K562 (cell line): ENCODE measurements around the gene KRTAP5-1. TPM values are rescaled to one million over a fixed set of nuclear protein-coding genes. Genes with fewer than 3 reads are reported as not detected.

ENCODE experiments used
- BCL6 ChIP-seq: fragments of 250-450 bp; sonication (Bioruptor Pico); IDR thresholded peaks from 2 replicates; pipeline ENCODE4 v1.4.0; 2020
- EWSR1 ChIP-seq: fragments of 450-650 bp; IDR thresholded peaks from 2 replicates; pipeline ENCODE4 v1.6.1; 2018; ENCODE audit warnings: borderline replicate concordance, mild to moderate bottlenecking, low read depth, moderate library complexity; ENCODE audit not compliant: partially characterized antibody
- MBD1 ChIP-seq: fragments of 250-450 bp; sonication (Bioruptor Pico); IDR thresholded peaks from 2 replicates; pipeline ENCODE4 v1.8.0; 2022; ENCODE audit warnings: inconsistent platforms
- MGA ChIP-seq: fragments of 450-650 bp; IDR thresholded peaks from 2 replicates; pipeline ENCODE4 v1.6.1; 2016; ENCODE audit warnings: mild to moderate bottlenecking, moderate library complexity
- SIN3A ChIP-seq, 2 experiments: fragments of 150-350 bp in 1 of 2; IDR thresholded peaks; 2 replicates each; pipeline ENCODE4 v1.6.1; 2011 to 2016; ENCODE audit warnings: borderline replicate concordance in 2 of 2, low read depth in 2 of 2, low read length in 2 of 2, mild to moderate bottlenecking in 2 of 2, moderate library complexity in 2 of 2; ENCODE audit not compliant: control insufficient read depth in 1 of 2
- SRSF7 ChIP-seq: fragments of 200-400 bp; formaldehyde crosslinking; optimal IDR thresholded peaks from 2 replicates; pipeline ENCODE3; 2017; ENCODE audit warnings: mild to moderate bottlenecking, low read depth, low read length
- ZBTB43 ChIP-seq: sonication (generic); formaldehyde crosslinking; IDR thresholded peaks from 2 replicates; pipeline ENCODE4 v1.8.0; 2023; ENCODE audit warnings: mild to moderate bottlenecking, missing genetic modification reagents
- ZKSCAN8 ChIP-seq: fragments of 200-800 bp; sonication (Bioruptor generic); IDR thresholded peaks from 2 replicates; pipeline ENCODE4 v1.6.1; 2016; ENCODE audit warnings: missing genetic modification characterization, missing compliant biosample characterization
- ZNF3 ChIP-seq: fragments of 250-450 bp; sonication (Bioruptor Pico); IDR thresholded peaks from 2 replicates; pipeline ENCODE4 v1.5.0; 2021; ENCODE audit warnings: mild to moderate bottlenecking, moderate library complexity
- ZNF395 ChIP-seq: fragments of 200-800 bp; sonication (Bioruptor generic); IDR thresholded peaks from 2 replicates; pipeline ENCODE4 v1.6.1; 2017; ENCODE audit warnings: missing genetic modification characterization, missing compliant biosample characterization
- ZNF551 ChIP-seq: fragments of 250-450 bp; sonication (Bioruptor Pico); IDR thresholded peaks from 2 replicates; pipeline ENCODE4 v1.5.0; 2021; ENCODE audit warnings: mild to moderate bottlenecking, moderate library complexity
- polyA plus RNA-seq, 8 experiments: library from polyadenylated mRNA; depleted of rRNA in 4 of 8; stranded (reverse) in 5 of 8; unstranded in 3 of 8; fragments of >200 nt; fragmentation: Nextera tagmentation in 2 of 8; fragmentation: Illumina TruSeq in 1 of 8; extraction: Ambion mirVana in 2 of 8; extraction: Trizol in 1 of 8; gene quantifications; 2 replicates each; pipeline versions ENCODE4 v1.2.1 to v1.2.3, GENCODE V29; 2011 to 2014; ENCODE audit warnings: inconsistent platforms in 1 of 8, missing spikeins in 1 of 8
- total RNA-seq, 7 experiments: library from RNA; depleted of rRNA in 6 of 7; stranded (reverse); fragments of >200 nt in 6 of 7; fragmentation: Illumina TruSeq in 2 of 7; extraction: Trizol in 2 of 7; gene quantifications; 2 replicates each; pipeline versions ENCODE4 v1.2.1 to v1.2.3, GENCODE V29; 2011 to 2021; ENCODE audit warnings: low replicate concordance in 1 of 7

KRTAP5-1 gene
- total and polyA plus RNA-seq, 9 of the 15 experiments (the other 6 are each of a cell fraction or from before 2014, with no cell fraction given), result not detected

- no peak for TF ChIP-seq MGA
- TF ChIP-seq ZNF395, result no peak
- no peak for TF ChIP-seq SRSF7
- no peak for TF ChIP-seq SIN3A (IDR thresholded peaks at IDR 0.05; ENCODE audit: borderline replicate concordance in 2 of 2, control insufficient read depth in 1 of 2, low read depth in 2 of 2, low read length in 2 of 2)
- TF ChIP-seq ZNF3 (CRISPR knock-in tag), result no peak
- no peak for TF ChIP-seq ZKSCAN8 (CRISPR knock-in tag)
- no peak for TF ChIP-seq MBD1 (CRISPR knock-in tag)
- no peak for TF ChIP-seq EWSR1
- TF ChIP-seq ZBTB43, result no peak
- TF ChIP-seq ZNF551, result no peak
- TF ChIP-seq BCL6 (CRISPR knock-in tag), result no peak
Measured at GRCh38 chr11:1560002-1560648, 25.0 kb downstream of the KRTAP5-1 start (continued).
